ENCODE data around the gene SIL1.
"Not testable (repeated sequence)": the region's sequence is repeated elsewhere in the genome, so short reads cannot be mapped to it uniquely, and the experiment has no call there.

The SIL1 gene

DNA sequence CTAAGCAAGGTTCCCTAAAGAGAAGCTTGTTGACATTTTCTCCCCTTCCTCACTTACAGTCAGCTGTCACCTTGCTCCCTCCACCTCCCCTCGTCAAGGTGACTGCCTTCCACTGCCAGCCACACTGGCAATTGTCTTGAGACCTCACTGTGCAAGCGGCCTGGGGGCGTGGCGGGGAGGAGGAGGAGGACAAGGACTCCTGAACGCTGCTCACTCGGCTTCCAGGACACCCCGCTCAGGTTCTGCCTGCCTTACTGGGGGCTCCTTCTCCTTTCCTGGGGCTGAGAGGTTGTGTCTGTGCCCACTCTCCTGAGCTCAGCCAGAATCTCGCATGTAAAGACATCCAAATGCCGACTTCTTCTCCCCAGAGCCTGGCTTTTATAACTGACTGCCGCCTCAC is 262.7 kb downstream of the SIL1 start:
- DNase-seq, result no peak

- no peak for DNase-seq
Observed at GRCh38 chr5:138934971-138935370, 263.2 kb downstream of the SIL1 start.

GRCh38 chr5:138933522-138934290 is 264.5 kb downstream of the SIL1 start:
- DNase-seq, result no peak

- DNase-seq, result peak in 1 of 2 experiments; percentile 25
Observed at GRCh38 chr5:138932171-138932810, 265.9 kb downstream of the SIL1 start.

GRCh38 chr5:138930371-138931097 is 267.6 kb downstream of the SIL1 start:
- DNase-seq, result no peak

- no peak for DNase-seq
Observed at GRCh38 chr5:138929571-138929955, 268.6 kb downstream of the SIL1 start.

- no peak for DNase-seq
Observed at GRCh38 chr5:138927979-138928378, 270.2 kb downstream of the SIL1 start.

DNA sequence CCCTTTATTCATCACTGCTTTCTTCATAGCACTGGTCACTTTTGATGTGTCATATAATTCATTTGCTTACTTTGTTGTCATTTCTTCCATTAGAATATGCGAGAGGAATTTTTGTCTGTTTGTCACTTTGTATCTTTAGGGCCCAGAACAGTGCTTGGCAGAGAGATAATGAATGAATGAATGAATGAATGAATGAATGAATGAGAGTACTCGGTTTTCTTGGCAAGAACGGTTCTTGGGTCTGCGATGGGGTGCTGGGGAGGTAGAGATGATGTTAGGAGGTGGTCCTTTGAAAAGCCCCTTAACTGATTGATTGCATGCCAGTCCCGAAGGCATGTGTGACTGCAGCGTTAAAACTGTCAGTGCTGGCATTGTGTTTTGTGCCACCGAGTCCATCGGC is 270.6 kb downstream of the SIL1 start:
- no peak for DNase-seq

GRCh38 chr5:138926688-138927448 is 271.3 kb downstream of the SIL1 start:
- no peak for DNase-seq

DNA sequence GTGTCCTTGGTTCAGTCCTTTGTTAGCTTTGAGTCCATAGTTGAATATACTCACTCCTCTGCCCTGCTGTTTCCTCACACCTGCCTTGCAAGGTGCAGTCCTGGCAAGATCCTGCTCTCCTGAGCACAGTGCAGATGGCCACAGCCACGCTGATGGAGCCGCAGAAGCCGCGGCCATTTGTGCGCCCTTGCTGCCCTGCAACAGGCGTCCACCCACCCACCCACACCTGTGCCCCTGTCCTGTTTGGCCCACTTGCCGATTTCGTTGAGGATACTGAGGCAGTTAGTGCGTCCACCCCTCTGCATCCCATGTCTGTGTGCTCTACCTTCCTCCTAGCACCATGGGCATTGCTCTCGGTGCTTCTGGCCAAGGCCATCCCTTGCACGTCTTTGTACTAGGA is 271.9 kb downstream of the SIL1 start:
- DNase-seq, result no peak

DNA sequence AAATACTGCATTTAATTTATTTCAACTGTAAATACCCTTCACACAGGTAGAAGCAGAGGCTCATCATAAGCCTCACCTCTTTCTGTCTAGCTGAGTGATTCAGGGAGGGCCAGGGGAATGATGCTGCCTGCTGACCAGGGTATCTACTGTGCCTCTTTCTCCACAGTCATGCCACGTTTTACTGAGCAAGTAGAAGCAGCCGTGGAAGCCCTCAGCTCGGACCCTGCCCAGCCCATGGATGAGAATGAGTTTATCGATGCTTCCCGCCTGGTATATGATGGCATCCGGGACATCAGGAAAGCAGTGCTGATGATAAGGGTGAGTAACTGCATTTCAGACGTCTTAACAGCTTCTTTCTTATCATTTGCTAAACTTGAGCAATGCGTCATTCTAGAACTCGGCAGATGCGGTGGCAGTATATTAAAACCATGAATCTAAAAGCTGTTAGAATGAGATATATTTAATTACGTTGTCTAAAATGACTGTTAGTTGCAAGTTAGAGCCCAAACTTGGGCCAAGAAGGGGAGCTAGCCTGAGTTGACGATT is 273.0 kb downstream of the SIL1 start:
- DNase-seq, result no peak

GRCh38 chr5:138922494-138922893 is 275.7 kb downstream of the SIL1 start:
- no peak for DNase-seq

DNA sequence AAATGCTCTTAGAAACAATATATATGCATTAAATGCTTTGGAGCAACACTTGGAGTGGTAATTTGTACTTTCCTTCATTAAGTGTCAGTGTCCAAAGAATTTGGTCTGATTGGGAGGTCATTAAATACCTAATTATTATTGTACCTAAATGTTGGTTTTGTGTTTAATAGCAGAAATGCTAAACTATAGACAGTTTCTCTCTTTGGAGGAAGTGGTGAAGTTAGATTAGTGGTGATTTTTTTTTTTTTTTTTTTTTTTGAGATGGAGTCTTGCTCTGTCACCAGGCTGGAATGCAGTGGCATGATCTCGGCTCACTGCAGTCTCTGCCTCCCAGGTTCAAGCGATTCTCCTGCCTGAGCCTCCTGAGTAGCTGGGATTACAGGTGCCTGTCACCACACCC is 276.8 kb downstream of the SIL1 start:
- not testable (repeated sequence) for DNase-seq

DNA sequence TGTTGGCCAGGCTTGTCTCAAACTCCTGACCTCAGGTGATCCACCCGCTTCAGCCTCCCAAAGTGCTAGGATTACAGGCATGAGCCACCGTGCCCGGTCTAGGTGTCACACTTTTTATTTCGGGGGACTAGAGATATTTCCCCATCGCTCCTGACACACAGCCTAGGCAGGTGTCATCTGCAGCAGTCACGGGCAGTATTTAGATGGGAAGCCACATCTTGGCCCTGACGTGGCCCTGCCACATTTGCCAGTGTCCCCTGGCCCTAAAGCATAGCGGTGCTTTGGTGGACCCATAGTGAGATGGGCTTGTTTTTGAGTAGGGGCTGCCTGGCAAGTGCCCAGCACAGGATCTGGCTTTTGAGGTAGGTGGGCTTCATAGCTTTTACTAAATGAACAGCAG is 278.0 kb downstream of the SIL1 start:
- DNase-seq, result no peak

GRCh38 chr5:138918686-138919085 is 279.5 kb downstream of the SIL1 start:
- DNase-seq, result peak in 1 of 2 experiments; percentile 20

- no peak for DNase-seq
Observed at GRCh38 chr5:138914338-138914737, 283.8 kb downstream of the SIL1 start.

DNA sequence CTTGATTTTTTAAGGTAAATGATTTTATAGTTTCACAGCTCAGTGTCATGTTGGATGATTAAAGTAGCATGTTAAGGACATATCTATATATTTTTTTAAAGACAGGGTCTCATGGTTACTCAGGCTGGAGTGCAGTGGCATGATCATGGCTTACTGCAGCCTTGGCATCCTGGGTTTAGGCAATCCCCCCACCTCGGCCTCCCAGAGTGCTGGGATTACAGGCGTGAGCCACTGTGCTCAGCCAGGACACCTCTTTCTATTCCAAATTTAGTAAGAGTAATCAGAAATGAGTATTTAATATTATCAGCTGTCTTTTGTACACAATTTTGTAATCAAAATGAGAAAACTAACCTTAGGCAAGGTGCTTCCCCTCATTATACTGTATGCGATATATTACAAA is 284.4 kb downstream of the SIL1 start:
- DNase-seq, result no peak

- DNase-seq, result no peak
Observed at GRCh38 chr5:138912093-138912492, 286.1 kb downstream of the SIL1 start.

GRCh38 chr5:138911441-138911840 is 286.7 kb downstream of the SIL1 start:
- no peak for DNase-seq

DNA sequence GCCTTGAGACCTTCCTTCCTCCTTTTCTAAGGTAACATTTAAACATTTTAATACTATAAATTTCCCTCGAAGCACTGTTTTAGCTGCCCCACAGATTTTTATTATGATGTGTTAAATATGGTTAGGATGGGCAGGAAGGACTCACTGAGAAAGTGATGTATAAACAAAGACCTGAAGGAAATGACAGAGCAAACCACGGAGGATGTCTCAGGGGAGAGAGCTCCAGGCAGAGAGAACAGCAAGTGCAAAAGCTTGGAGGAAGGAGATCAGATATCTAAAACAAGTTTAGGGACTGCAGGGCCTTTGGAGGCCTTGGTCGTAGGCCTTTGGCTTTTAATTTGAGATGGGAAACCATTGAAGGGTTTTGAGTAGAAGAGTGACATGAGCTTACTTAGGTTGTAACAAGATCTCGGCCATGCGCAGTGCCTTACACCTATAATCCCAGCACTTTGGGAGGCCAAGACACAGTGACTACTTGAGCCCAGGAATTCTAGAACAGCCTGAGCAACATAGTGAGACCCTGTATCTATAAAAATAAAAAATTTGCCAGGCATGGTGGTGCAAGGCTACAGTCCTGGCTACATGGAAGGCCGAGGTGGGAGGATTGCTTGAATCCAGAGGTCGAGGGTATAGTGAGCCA is 287.5 kb downstream of the SIL1 start:
- no peak for DNase-seq

DNA sequence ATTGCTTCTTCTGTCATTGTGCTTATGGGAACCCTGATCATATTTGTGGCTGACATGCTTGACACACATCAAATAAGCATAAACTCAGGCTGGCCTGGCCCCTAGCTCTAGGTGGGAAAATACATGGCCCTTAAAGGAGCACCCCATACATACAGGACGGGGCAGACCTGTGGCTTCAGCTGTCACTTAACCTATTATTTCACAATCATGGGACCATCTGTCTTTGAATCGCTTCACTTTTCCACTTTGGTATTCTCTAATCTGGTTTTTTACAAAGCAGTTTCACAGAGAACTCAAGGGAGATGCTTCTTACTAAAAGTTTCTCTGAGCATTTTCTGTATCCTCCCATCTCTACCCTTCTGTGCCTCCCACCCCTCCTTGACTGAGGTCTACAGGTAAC is 288.4 kb downstream of the SIL1 start:
- no peak for DNase-seq

- DNase-seq, result no peak
Observed at GRCh38 chr5:138905541-138905940, 292.6 kb downstream of the SIL1 start.

Data from NCI-H526 (cell line).